PC-3 (cell line): ENCODE results near the gene PRSS16. TPM values are rescaled to one million over a fixed set of nuclear protein-coding genes. Genes with fewer than 3 reads are reported as not detected.

Source experiments
- ATAC-seq: fragments of 200-7000 bp; cut with Tn5 transposase; 2 replicates; pipeline ENCODE4 v1.9.1; 2020; ENCODE audit warnings: mild to moderate bottlenecking, moderate library complexity
- BruUV-seq: library from RNA; stranded (reverse); fragments of 400-500 nt; replicated peaks from 2 replicates; lab custom pipeline; 2021; lab: Mats Ljungman, UMichigan
- CTCF ChIA-PET: fragments of 300-600 bp; sonication (Branson Sonifier 250); formaldehyde crosslinking; loops from one replicate; lab custom pipeline; 2022; ENCODE audit warnings: antibody characterized with exemption; lab: Charles Lee
- POLR2A ChIA-PET: fragments of 300-600 bp; sonication (Branson Sonifier 250); formaldehyde crosslinking; loops from one replicate; lab custom pipeline; 2022; ENCODE audit warnings: antibody characterized with exemption; ENCODE audit not compliant: unreplicated experiment; lab: Charles Lee
- DNase-seq: peaks from one replicate; pipeline ENCODE4 v3.0.0-alpha.2; 2015
- H2AFZ ChIP-seq: fragments of 300-600 bp; sonication (generic); 2 replicates; pipeline ENCODE4 v1.6.0; 2016; ENCODE audit warnings: antibody characterized with exemption, low read length
- H3F3A ChIP-seq: fragments of 300-600 bp; sonication (generic); one replicate; pipeline ENCODE4 v1.6.0; 2017; ENCODE audit warnings: antibody characterized with exemption, low read length, control low read depth, mild to moderate bottlenecking; ENCODE audit not compliant: unreplicated experiment
- H3K27ac ChIP-seq: fragments of 300-600 bp; sonication (generic); 2 replicates; pipeline ENCODE4 v1.5.1; 2016; ENCODE audit warnings: mild to moderate bottlenecking, low read length
- H3K27me3 ChIP-seq: fragments of 300-600 bp; sonication (generic); 2 replicates; pipeline ENCODE4 v1.6.1; 2016; ENCODE audit warnings: low read length, mixed read lengths
- H3K36me3 ChIP-seq: fragments of 300-600 bp; sonication (generic); 2 replicates; pipeline ENCODE4 v1.6.1; 2016; ENCODE audit warnings: low read depth, mixed run types, low read length, mixed read lengths
- H3K4me1 ChIP-seq: fragments of 300-600 bp; sonication (generic); 2 replicates; pipeline ENCODE4 v1.5.1; 2016; ENCODE audit warnings: low read length; ENCODE audit not compliant: insufficient read depth
- H3K4me2 ChIP-seq: fragments of 300-600 bp; sonication (generic); 2 replicates; pipeline ENCODE4 v1.6.0; 2016; ENCODE audit warnings: low read length
- H3K4me3 ChIP-seq: fragments of 300-600 bp; sonication (generic); 2 replicates; pipeline ENCODE4 v1.5.1; 2016; ENCODE audit warnings: mild to moderate bottlenecking, low read length, mixed read lengths
- H3K79me2 ChIP-seq: fragments of 300-600 bp; sonication (generic); 2 replicates; pipeline ENCODE4 v1.6.1; 2017; ENCODE audit warnings: low read length, mixed read lengths
- H3K9ac ChIP-seq: fragments of 300-600 bp; sonication (generic); 2 replicates; pipeline ENCODE4 v1.6.0; 2016; ENCODE audit warnings: mild to moderate bottlenecking, low read length
- H3K9me2 ChIP-seq: fragments of 300-600 bp; sonication (generic); replicated peaks from 2 replicates; pipeline ENCODE4 v1.6.1; 2016; ENCODE audit warnings: mixed run types, low read length, mixed read lengths
- H3K9me3 ChIP-seq: fragments of 300-600 bp; sonication (generic); 2 replicates; pipeline ENCODE4 v1.6.1; 2016; ENCODE audit warnings: low read length, mixed read lengths
- H4K20me1 ChIP-seq: fragments of 300-600 bp; sonication (generic); 2 replicates; pipeline ENCODE4 v1.6.1; 2016; ENCODE audit warnings: low read length, mixed read lengths
- CTCF ChIP-seq: fragments of 300-600 bp; sonication (generic); conservative IDR thresholded peaks from 2 replicates; pipeline ENCODE4 v1.5.1; 2017; ENCODE audit warnings: antibody characterized with exemption, low read depth, mild to moderate bottlenecking, low read length
- EZH2 ChIP-seq: fragments of 300-600 bp; sonication (generic); IDR thresholded peaks from one replicate; pipeline ENCODE4 v1.6.1; 2017; ENCODE audit warnings: antibody characterized with exemption, mild to moderate bottlenecking, low read length; ENCODE audit not compliant: unreplicated experiment
- EZH2phosphoT487 ChIP-seq: fragments of 300-600 bp; sonication (generic); IDR thresholded peaks from 2 replicates; pipeline ENCODE4 v1.6.1; 2018; ENCODE audit warnings: mild to moderate bottlenecking, antibody characterized with exemption, low read length, borderline replicate concordance
- intact Hi-C: fragments of 100-400 bp; cut with micrococcal nuclease; formaldehyde crosslinking; loops from 2 replicates; pipeline ENCODE4 v1.9.0; 2023
- total RNA-seq: library from RNA; depleted of rRNA; stranded (reverse); fragments of >200 nt; gene quantifications from 2 replicates; pipeline ENCODE4 v1.2.3, GENCODE V29; 2014; rRNA removed

The PRSS16 gene
- total RNA-seq, 1 experiment from 2014 or later: 7.3 TPM

DNA sequence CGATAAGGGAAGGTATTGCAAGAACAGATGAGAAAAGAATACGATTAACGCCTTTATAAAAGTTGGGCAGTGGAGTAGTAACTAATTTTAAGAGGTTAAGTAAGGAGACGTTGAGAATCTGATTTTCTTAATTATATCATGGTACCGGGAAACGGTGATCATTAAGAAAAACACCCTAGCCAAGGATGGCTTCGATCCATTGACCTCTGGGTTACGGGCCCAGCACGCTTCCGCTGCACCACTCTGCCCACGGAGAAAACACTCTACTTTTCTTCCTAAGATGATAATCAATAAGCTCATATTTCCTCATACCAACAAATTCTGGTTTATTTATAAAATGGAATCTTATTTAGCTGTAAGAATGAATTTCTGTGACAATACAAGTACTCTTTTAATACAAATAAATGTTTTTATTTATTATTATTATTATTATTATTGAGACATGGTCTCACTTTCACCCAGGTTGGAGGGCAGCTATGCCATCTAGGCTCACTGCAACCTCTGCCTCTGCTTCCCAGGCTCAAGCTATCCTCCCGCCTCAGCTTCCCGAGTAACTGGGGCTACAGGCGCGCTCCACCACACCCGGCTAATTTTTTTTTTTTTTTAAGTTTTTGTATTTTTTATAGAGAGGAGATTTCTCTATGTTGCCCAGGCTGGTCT, 56.2 kb downstream of the PRSS16 start:
- Histone ChIP-seq H3K27me3 (no peaks in the 10 kb centered on the region), H2AFZ (no peak overlapping the region), H3K9ac (no peak overlapping the region), H3K4me2 (no peak overlapping the region), H3K4me1 (no peaks in the 10 kb centered on the region), H3K9me2 (no peaks in the 10 kb centered on the region), H4K20me1 (no peaks in the 10 kb centered on the region), H3K36me3 (no peaks in the 10 kb centered on the region), H3F3A (no peaks in the 10 kb centered on the region), H3K79me2 (no peaks in the 10 kb centered on the region), H3K27ac (no peak overlapping the region), H3K9me3 (no peaks in the 10 kb centered on the region), H3K4me3 (no peak overlapping the region)
- TF ChIP-seq EZH2phosphoT487 (no peak), CTCF (no peak), EZH2 (no peak)
- ChIA-PET POLR2A (no interaction called here), CTCF (no interaction called here)
- intact Hi-C loops: no loop called here
- DNase-seq (no peak), ATAC-seq (no peak)
- no TSS peak for BruUV-seq

Other genes with a start within 250 kb of the PRSS16 start
- not detected in 2 replicates for gene POM121L2, start 64.6 kb downstream of the PRSS16 start, total RNA-seq
- gene ZNF391, start 141.1 kb downstream of the PRSS16 start, total RNA-seq: 1.7 and 5.9 TPM in 2 replicates
- 7.0 and 10.2 TPM in 2 replicates for gene ZNF184, start 225.4 kb downstream of the PRSS16 start, total RNA-seq